Gastrocnemius medialis (tissue), 4 donors: ENCODE data around the gene PIP4K2C.
"Not testable (repeated sequence)": the region's sequence is repeated elsewhere in the genome, so short reads cannot be mapped to it uniquely, and the experiment has no call there.

Experiments used
- POLR2A ChIP-seq, 2 donors: fragments of 450-650 bp; IDR thresholded peaks; one replicate each; pipeline ENCODE4 v1.6.1; 2017; ENCODE audit warnings: antibody characterized with exemption in 2 of 2, mild to moderate bottlenecking in 2 of 2, moderate library complexity in 2 of 2
- TF ChIP-seq, protein P1 (sequence below), 5 experiments: fragments of 450-650 bp in 3 of 5; fragments of 200-600 bp in 2 of 5; sonication (generic) in 2 of 5; IDR thresholded peaks in 4 of 5; conservative IDR thresholded peaks in 1 of 5; 1 replicate in 4 of 5; 2 replicates in 1 of 5; pipeline ENCODE4 v1.5.1; 2016 to 2019; ENCODE audit warnings: antibody characterized with exemption in 5 of 5, mild to moderate bottlenecking in 3 of 5, moderate library complexity in 3 of 5

DNA sequence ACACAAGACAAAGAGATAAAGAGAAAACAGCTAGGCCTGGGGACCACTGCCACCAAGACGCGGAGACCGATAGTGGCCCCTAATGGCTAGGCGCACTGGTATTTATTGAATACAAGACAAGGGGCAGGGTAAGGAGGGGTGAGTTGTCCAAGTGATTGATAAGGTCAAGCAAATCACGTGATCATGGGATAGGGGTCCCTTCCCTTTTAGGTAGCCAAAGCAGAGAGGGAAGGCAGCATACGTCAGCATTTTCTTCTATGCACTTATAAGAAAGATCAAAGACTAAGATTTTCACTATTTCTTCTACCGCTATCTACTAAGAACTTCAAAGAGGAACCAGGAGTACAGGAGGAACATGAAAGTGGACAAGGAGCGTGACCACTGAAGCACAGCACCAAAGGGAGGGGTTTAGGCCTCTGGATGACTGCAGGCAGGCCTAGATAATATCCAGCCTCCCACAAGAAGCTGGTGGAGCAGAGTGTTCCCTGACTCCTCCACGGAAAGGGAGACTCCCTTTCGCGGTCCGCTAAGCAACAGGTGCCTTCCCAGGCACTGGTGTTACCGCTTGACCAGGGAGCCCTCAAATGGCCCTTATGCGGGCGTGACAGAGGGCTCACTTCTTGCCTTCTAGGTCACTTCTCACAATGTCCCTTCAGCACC, 1.9 kb upstream of the PIP4K2C start:
- TF ChIP-seq, protein P1, sequence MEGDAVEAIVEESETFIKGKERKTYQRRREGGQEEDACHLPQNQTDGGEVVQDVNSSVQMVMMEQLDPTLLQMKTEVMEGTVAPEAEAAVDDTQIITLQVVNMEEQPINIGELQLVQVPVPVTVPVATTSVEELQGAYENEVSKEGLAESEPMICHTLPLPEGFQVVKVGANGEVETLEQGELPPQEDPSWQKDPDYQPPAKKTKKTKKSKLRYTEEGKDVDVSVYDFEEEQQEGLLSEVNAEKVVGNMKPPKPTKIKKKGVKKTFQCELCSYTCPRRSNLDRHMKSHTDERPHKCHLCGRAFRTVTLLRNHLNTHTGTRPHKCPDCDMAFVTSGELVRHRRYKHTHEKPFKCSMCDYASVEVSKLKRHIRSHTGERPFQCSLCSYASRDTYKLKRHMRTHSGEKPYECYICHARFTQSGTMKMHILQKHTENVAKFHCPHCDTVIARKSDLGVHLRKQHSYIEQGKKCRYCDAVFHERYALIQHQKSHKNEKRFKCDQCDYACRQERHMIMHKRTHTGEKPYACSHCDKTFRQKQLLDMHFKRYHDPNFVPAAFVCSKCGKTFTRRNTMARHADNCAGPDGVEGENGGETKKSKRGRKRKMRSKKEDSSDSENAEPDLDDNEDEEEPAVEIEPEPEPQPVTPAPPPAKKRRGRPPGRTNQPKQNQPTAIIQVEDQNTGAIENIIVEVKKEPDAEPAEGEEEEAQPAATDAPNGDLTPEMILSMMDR (IDR thresholded peaks at IDR 0.05 in 4 of 5, conservative IDR thresholded peaks at IDR 0.05 in 1 of 5): not testable (repeated sequence)
- not testable (repeated sequence) for TF ChIP-seq POLR2A (IDR thresholded peaks at IDR 0.05)
